CD4-positive, alpha-beta T cell (primary cell): ENCODE data around the gene RNF157. TPM values are rescaled to one million over a fixed set of nuclear protein-coding genes. Genes with fewer than 3 reads are reported as not detected.
A peak's percentile ranks its signal among the peaks of the same experiment; 100 is the strongest.

Source experiments
- ATAC-seq: fragments of 200-7000 bp; cut with Tn5 transposase; one replicate; pipeline ENCODE4 v1.10.0; 2022; ENCODE audit warnings: mild to moderate bottlenecking; ENCODE audit not compliant: poor library complexity
- CTCF ChIA-PET: fragments of 350-600 bp; sonication (Branson Sonifier 250); formaldehyde crosslinking; loops from one replicate; lab custom pipeline; 2021; ENCODE audit warnings: antibody characterized with exemption, inconsistent platforms; lab: Charles Lee
- POLR2A ChIA-PET: fragments of 350-600 bp; sonication (Branson Sonifier 250); formaldehyde crosslinking; loops from one replicate; lab custom pipeline; 2021; ENCODE audit warnings: antibody characterized with exemption, inconsistent platforms; lab: Charles Lee
- DNase-seq, 14 experiments: peaks; one replicate each; pipeline ENCODE4 v3.0.0-alpha.2; 2013 to 2020; ENCODE audit warnings: mixed read lengths in 2 of 14
- H3K27ac ChIP-seq, 2 donors: one replicate each; pipeline versions ENCODE4 v1.5.1 to v1.7.0; 2013; ENCODE audit warnings: low read length in 2 of 2, low read depth in 1 of 2, mild to moderate bottlenecking in 1 of 2
- H3K27me3 ChIP-seq, 2 experiments: 1 replicate in 1 of 2; 2 replicates in 1 of 2; pipeline versions ENCODE4 v1.6.1 to v1.7.0; 2013; ENCODE audit warnings: low read length in 2 of 2, control low read depth in 1 of 2, mild to moderate bottlenecking in 1 of 2, moderate library complexity in 1 of 2; ENCODE audit not compliant: insufficient read depth in 2 of 2, control insufficient read depth in 1 of 2
- H3K36me3 ChIP-seq: one replicate; pipeline ENCODE4 v1.6.1; 2013; ENCODE audit warnings: low read length, control low read depth; ENCODE audit not compliant: insufficient read depth
- H3K4me1 ChIP-seq: one replicate; pipeline ENCODE4 v1.6.1; 2013; ENCODE audit warnings: low read length, control low read depth; ENCODE audit not compliant: insufficient read depth
- H3K4me3 ChIP-seq: one replicate; pipeline ENCODE4 v1.5.1; 2013; ENCODE audit warnings: mild to moderate bottlenecking, low read length, moderate library complexity
- H3K9me3 ChIP-seq, 2 experiments: 1 replicate in 1 of 2; 2 replicates in 1 of 2; pipeline versions ENCODE4 v1.6.1 to v1.7.0; 2013; ENCODE audit warnings: low read length in 2 of 2, mild to moderate bottlenecking in 2 of 2, control low read depth in 1 of 2, moderate library complexity in 1 of 2; ENCODE audit not compliant: control insufficient read depth in 1 of 2, insufficient read depth in 1 of 2
- H3K27ac Mint-ChIP-seq: one replicate; pipeline ENCODE4 v1.8.0; 2020; ENCODE audit warnings: mixed read lengths
- H3K27me3 Mint-ChIP-seq: one replicate; pipeline ENCODE4 v1.8.0; 2021; ENCODE audit warnings: mixed read lengths
- H3K36me3 Mint-ChIP-seq: one replicate; pipeline ENCODE4 v1.8.0; 2021; ENCODE audit warnings: low read depth, mixed read lengths
- H3K4me1 Mint-ChIP-seq: one replicate; pipeline ENCODE4 v1.8.0; 2021; ENCODE audit warnings: low read depth, mixed read lengths
- H3K4me3 Mint-ChIP-seq: one replicate; pipeline ENCODE4 v1.8.0; 2020; ENCODE audit warnings: mild to moderate bottlenecking, mixed read lengths
- H3K9me3 Mint-ChIP-seq: one replicate; pipeline ENCODE4 v1.8.0; 2020; ENCODE audit warnings: mixed read lengths
- CTCF ChIP-seq: fragments of 200-600 bp; IDR thresholded peaks from one replicate; pipeline ENCODE4 v1.8.0; 2022; ENCODE audit warnings: antibody characterized with exemption, mild to moderate bottlenecking
- intact Hi-C, 2 experiments: fragments of 100-400 bp; cut with DNase I in 1 of 2; cut with micrococcal nuclease in 1 of 2; formaldehyde crosslinking; loops; one replicate each; pipeline versions ENCODE4 v1.15.1 to v1.9.0; 2023 to 2025; cut with DNase I, micrococcal nuclease
- total RNA-seq, 174 experiments: library from RNA in 2 of 174; stranded (reverse) in 2 of 174; gene quantifications; one replicate each; pipeline ENCODE4 v1.2.3 and lab custom pipeline; 2021 to 2026

Gene RNF157
- total RNA-seq, 2 experiments from 2014 or later: 18.5 to 21.1 TPM

- peaks cover 17% of the 10 kb centered on the region for H3K4me1 Mint-ChIP-seq
- ATAC-seq: no peak
- H3K27ac Mint-ChIP-seq: no peak overlapping the region
- ChIA-PET POLR2A (interaction anchor here (0.7 to 2.2 kb wide), 4 partner anchors 32 to 160 kb away, joined by 3 to 13 read pairs (median 5); no protein-coding TSS in a partner anchor), CTCF (interaction anchor here (1.5 to 5.2 kb wide), 5 partner anchors 8 to 156 kb away, joined by 7 to 130 read pairs (median 17); no protein-coding TSS in a partner anchor)
- H3K9me3 ChIP-seq: no peaks in the 10 kb centered on the region
- no peak for DNase-seq
- H3K9me3 Mint-ChIP-seq: no peaks in the 10 kb centered on the region
- H3K27me3 Mint-ChIP-seq: no peaks in the 10 kb centered on the region
- H3K27ac ChIP-seq: no peak overlapping the region
- no peak for TF ChIP-seq CTCF
- peaks cover 39% of the 10 kb centered on the region for H3K4me1 ChIP-seq
- H3K36me3 ChIP-seq: no peaks in the 10 kb centered on the region
- no peaks in the 10 kb centered on the region for H3K36me3 Mint-ChIP-seq
- no peak overlapping the region for H3K4me3 Mint-ChIP-seq
- no peak overlapping the region for H3K4me3 ChIP-seq
- intact Hi-C loops: loop anchor here in 1 of 2 experiments (5.0 kb wide), 1 partner anchor 371 kb away; no protein-coding TSS in a partner anchor
- H3K27me3 ChIP-seq: no peaks in the 10 kb centered on the region
Observed at GRCh38 chr17:76278268-76278908, 38.1 kb upstream of the RNF157 start.

GRCh38 chr17:76277300-76278267 is 37.3 kb upstream of the RNF157 start:
- H3K4me1 ChIP-seq: peaks cover 47% of the 10 kb centered on the region
- Mint-ChIP-seq H3K4me3 (peak overlapping the region; percentile 44), H3K9me3 (no peaks in the 10 kb centered on the region), H3K36me3 (peaks cover 4% of the 10 kb centered on the region), H3K27ac (no peak overlapping the region), H3K27me3 (no peaks in the 10 kb centered on the region), H3K4me1 (peaks cover 25% of the 10 kb centered on the region)
- ATAC-seq: no peak
- H3K27ac ChIP-seq: no peak overlapping the region
- DNase-seq: no peak
- no peak overlapping the region for H3K4me3 ChIP-seq
- CTCF ChIA-PET: interaction anchor here (2.5 to 5.2 kb wide), 2 partner anchors 97 to 155 kb away, joined by 38 to 130 read pairs; no protein-coding TSS in a partner anchor
- no peaks in the 10 kb centered on the region for H3K9me3 ChIP-seq
- no peaks in the 10 kb centered on the region for H3K36me3 ChIP-seq
- no peaks in the 10 kb centered on the region for H3K27me3 ChIP-seq
- no peak for TF ChIP-seq CTCF
- intact Hi-C loops: loop anchor here in 1 of 2 experiments (5.0 kb wide), 1 partner anchor 370 kb away; no protein-coding TSS in a partner anchor
- POLR2A ChIA-PET: interaction anchor here (1.3 kb wide), 1 partner anchor 159 kb away, joined by 3 read pairs; no protein-coding TSS in a partner anchor
